Activated naive CD8-positive, alpha-beta T cell (primary cell): ENCODE measurements around the gene RAB34.

Experiments
- H3K27ac Mint-ChIP-seq: one replicate; pipeline ENCODE4 v1.8.0; 2021; ENCODE audit warnings: mixed read lengths
- H3K27me3 Mint-ChIP-seq: one replicate; pipeline ENCODE4 v1.8.0; 2021; ENCODE audit warnings: mixed read lengths
- H3K36me3 Mint-ChIP-seq: one replicate; pipeline ENCODE4 v1.8.0; 2021; ENCODE audit warnings: mixed read lengths
- H3K4me1 Mint-ChIP-seq: one replicate; pipeline ENCODE4 v1.8.0; 2021; ENCODE audit warnings: low read depth, mixed read lengths
- H3K4me3 Mint-ChIP-seq: one replicate; pipeline ENCODE4 v1.8.0; 2021; ENCODE audit warnings: mild to moderate bottlenecking, mixed read lengths
- H3K9me3 Mint-ChIP-seq: one replicate; pipeline ENCODE4 v1.8.0; 2021; ENCODE audit warnings: low read depth, mixed read lengths

RAB34 gene

DNA sequence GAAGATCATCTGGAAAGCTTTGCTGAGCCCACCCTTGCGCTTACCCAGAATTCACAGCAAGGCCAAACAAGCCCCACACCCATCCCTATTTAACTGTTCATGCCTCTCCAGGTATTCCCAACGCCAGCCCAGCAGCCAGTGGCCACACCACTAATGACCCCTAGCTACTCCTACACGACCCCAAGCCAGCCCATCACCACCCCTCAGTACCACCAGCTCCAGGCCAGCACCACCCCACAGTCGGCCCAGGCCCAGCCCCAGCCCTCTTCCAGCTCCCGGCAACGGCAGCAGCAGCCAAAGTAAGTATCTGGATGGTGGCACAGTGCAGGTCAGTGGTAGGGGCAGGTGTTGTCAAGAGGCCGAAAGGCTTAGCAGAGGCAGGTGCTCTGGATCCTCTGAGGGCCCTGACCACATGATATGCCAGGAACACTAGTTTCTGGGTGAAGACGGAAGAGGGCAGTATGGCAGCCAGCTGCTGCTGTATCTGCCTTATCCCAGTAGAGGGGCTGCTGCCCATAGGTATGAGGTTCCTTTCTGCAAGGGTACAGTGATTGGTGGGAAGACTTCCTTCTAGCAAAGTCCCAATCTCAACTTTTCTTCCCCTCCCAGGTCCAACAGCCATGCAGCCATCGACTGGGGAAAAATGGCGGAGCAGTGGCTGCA lies 16.7 kb downstream of the RAB34 start:
- Mint-ChIP-seq H3K27me3 (no peaks in the 10 kb centered on the region), H3K4me3 (no peak overlapping the region), H3K27ac (no peak overlapping the region), H3K4me1 (no peaks in the 10 kb centered on the region), H3K36me3 (no peaks in the 10 kb centered on the region), H3K9me3 (no peaks in the 10 kb centered on the region)

GRCh38 chr17:28700278-28700677 lies 17.4 kb downstream of the RAB34 start:
- no peak overlapping the region for H3K4me3 Mint-ChIP-seq
- no peaks in the 10 kb centered on the region for H3K36me3 Mint-ChIP-seq
- H3K9me3 Mint-ChIP-seq: no peaks in the 10 kb centered on the region
- H3K27ac Mint-ChIP-seq: no peak overlapping the region
- no peaks in the 10 kb centered on the region for H3K4me1 Mint-ChIP-seq
- H3K27me3 Mint-ChIP-seq: no peaks in the 10 kb centered on the region

DNA sequence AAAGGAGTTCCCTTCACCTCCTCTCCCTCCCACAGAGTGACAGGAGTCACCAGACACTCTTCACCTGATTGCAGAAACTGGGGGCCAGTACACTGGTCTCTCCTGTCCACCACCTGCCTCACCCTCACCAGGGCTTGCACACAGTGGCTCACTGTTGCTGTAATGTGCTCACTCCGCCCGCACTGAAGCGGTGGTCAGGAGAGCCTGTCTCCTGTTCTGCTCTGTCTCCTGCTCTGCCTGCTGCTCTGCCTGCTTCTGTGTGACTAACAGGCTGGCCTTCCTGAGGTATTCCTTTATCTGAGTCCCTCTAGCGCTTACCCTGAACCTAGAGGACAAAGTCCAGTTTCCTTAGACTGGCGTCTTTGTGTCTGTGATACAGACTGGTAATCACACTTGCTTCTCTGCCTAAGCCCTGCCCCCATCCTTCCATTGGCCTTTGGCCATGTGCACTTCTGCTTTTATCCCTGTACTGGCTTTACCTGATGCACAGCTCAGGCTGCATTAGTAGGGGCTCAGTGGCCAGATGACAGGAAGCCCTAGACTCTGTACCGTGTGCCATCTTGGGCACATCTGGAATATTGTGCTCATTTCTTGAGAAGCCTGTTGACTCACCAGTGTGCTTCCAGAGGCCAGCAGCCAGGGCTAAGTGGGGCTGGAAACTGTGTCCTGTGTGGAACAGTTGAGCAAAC lies 19.3 kb downstream of the RAB34 start:
- no peaks in the 10 kb centered on the region for H3K4me1 Mint-ChIP-seq

DNA sequence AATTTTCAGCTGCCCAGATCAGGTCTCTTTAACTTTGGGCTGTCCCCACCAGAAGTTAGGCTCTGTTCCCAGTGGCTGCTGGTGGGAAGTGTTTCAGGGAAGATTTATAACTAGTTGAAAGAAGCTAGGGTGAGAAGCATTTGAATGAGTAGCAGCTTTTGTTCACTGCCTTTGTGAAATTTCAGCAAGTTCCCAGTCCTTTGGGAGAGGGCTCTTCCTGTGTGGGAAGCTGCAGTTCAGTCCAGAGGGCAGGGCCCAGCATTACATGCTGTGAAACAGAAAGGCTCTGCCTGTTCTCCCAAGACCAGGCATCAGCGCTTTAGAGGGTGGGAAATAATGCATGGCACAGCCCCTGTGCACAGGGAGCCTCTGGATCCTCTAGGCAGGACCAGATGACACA lies 23.8 kb downstream of the RAB34 start:
- H3K4me1 Mint-ChIP-seq: no peaks in the 10 kb centered on the region
- no peak overlapping the region for H3K4me3 Mint-ChIP-seq
- peaks cover 3% of the 10 kb centered on the region for H3K36me3 Mint-ChIP-seq
- no peaks in the 10 kb centered on the region for H3K9me3 Mint-ChIP-seq
- H3K27ac Mint-ChIP-seq: no peak overlapping the region
- no peaks in the 10 kb centered on the region for H3K27me3 Mint-ChIP-seq

More for the DNA sequence above, 19.3 kb downstream of the RAB34 start:
- Mint-ChIP-seq H3K27me3 (no peaks in the 10 kb centered on the region), H3K4me3 (no peak overlapping the region), H3K36me3 (peaks cover 3% of the 10 kb centered on the region), H3K9me3 (no peaks in the 10 kb centered on the region), H3K27ac (peak overlapping the region; percentile 50)

- peaks cover 9% of the 10 kb centered on the region for H3K36me3 Mint-ChIP-seq
- no peak overlapping the region for H3K4me3 Mint-ChIP-seq
- H3K27me3 Mint-ChIP-seq: no peaks in the 10 kb centered on the region
- H3K9me3 Mint-ChIP-seq: no peaks in the 10 kb centered on the region
- no peaks in the 10 kb centered on the region for H3K4me1 Mint-ChIP-seq
- H3K27ac Mint-ChIP-seq: no peak overlapping the region
These were observed 28.7 kb downstream of the RAB34 start for GRCh38 chr17:28689011-28689410.

- Mint-ChIP-seq H3K27me3 (no peaks in the 10 kb centered on the region), H3K4me1 (no peaks in the 10 kb centered on the region), H3K36me3 (peaks cover 6% of the 10 kb centered on the region), H3K9me3 (no peaks in the 10 kb centered on the region), H3K4me3 (no peak overlapping the region), H3K27ac (no peak overlapping the region)
These were observed 29.2 kb downstream of the RAB34 start for GRCh38 chr17:28688481-28688880.

DNA sequence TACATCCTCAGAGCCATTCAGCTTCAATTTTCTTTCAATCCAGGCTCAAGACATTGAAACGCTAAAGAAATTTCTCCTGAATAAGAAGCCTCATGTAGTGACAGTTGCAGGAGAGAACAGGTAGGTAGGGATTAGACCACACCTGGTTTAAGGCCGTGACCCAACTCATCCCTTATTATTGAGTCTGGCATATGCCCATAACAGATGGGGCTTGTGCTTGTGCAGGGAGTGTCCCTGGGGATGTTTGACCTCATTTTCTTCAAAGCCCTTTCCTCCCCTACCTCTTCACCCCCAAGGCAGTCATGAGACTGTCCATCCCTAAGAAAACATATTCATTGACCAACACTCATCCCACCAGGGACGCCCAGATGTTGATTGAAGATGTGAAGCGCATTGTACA lies 31.4 kb downstream of the RAB34 start:
- Mint-ChIP-seq H3K9me3 (no peaks in the 10 kb centered on the region), H3K27ac (no peak overlapping the region), H3K4me3 (no peak overlapping the region), H3K27me3 (no peaks in the 10 kb centered on the region), H3K4me1 (no peaks in the 10 kb centered on the region), H3K36me3 (peaks cover 6% of the 10 kb centered on the region)

DNA sequence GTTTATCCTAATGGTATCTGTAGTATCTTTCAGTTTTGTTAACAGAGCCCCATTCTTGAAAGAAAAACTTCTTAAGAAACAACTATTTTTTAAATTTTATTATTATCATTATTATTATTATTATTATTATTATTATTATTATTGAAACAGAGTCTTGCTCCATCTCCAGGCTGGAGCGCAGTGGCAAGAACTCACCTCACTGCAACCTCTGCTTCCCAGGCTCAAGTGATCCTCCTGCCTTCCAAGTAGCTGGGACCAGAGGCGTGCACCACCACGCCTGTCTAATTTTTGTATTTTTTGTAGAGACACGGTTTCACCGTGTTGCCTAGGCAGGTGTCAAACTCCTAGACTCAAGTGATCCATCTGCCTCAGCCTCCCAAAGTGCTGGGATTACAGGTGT lies 32.3 kb downstream of the RAB34 start:
- Mint-ChIP-seq H3K9me3 (no peaks in the 10 kb centered on the region), H3K4me1 (no peaks in the 10 kb centered on the region), H3K27me3 (no peaks in the 10 kb centered on the region), H3K36me3 (peaks cover 6% of the 10 kb centered on the region), H3K27ac (no peak overlapping the region), H3K4me3 (no peak overlapping the region)

GRCh38 chr17:28684963-28685362 lies 32.7 kb downstream of the RAB34 start:
- H3K27ac Mint-ChIP-seq: no peak overlapping the region
- H3K4me3 Mint-ChIP-seq: no peak overlapping the region
- no peaks in the 10 kb centered on the region for H3K27me3 Mint-ChIP-seq
- peaks cover 6% of the 10 kb centered on the region for H3K36me3 Mint-ChIP-seq
- H3K4me1 Mint-ChIP-seq: no peaks in the 10 kb centered on the region
- H3K9me3 Mint-ChIP-seq: no peaks in the 10 kb centered on the region

DNA sequence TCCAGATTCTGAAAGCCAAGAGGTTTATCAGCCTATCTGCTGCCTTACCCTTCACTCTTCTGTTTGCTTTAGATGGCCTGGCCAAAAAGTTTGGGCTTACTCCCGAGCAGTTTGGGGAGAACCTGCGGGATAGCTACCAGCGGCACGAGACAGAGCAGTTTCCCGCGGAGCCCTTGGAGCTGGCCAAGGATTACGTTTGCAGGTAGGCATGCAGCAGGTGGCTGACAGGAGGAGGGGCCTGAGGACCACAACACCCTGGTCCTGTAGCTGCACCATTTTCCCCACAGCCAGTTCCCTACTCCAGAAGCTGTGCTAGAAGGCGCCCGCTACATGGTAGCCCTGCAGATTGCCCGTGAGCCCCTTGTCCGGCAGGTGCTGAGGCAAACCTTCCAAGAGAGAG lies 35.0 kb downstream of the RAB34 start:
- Mint-ChIP-seq H3K9me3 (no peaks in the 10 kb centered on the region), H3K27me3 (no peaks in the 10 kb centered on the region), H3K27ac (no peak overlapping the region), H3K4me1 (no peaks in the 10 kb centered on the region), H3K36me3 (peaks cover 6% of the 10 kb centered on the region), H3K4me3 (no peak overlapping the region)

DNA sequence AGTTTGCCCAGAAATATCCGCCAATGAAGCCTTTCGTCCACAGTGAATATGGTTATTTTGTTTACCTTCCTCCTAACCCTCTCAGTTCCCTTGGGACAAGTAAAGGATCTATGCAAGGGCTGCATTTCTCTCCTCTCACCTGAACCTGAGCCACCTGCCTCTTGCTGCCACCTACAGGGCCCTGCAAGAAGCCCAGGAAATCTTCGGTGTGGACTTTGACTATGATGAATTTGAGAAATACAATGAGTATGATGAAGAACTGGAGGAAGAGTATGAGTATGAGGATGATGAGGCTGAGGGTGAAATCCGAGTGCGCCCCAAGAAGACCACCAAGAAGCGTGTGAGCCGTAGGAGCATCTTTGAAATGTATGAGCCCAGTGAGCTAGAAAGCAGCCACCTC lies 41.7 kb downstream of the RAB34 start:
- Mint-ChIP-seq H3K4me3 (no peak overlapping the region), H3K4me1 (no peaks in the 10 kb centered on the region), H3K27me3 (no peaks in the 10 kb centered on the region), H3K36me3 (peaks cover 7% of the 10 kb centered on the region), H3K9me3 (no peaks in the 10 kb centered on the region), H3K27ac (no peak overlapping the region)

- H3K36me3 Mint-ChIP-seq: peaks cover 7% of the 10 kb centered on the region
- no peak overlapping the region for H3K4me3 Mint-ChIP-seq
- no peaks in the 10 kb centered on the region for H3K27me3 Mint-ChIP-seq
- H3K27ac Mint-ChIP-seq: no peak overlapping the region
- no peaks in the 10 kb centered on the region for H3K9me3 Mint-ChIP-seq
- no peaks in the 10 kb centered on the region for H3K4me1 Mint-ChIP-seq
These were observed 42.2 kb downstream of the RAB34 start for GRCh38 chr17:28675490-28675889.

DNA sequence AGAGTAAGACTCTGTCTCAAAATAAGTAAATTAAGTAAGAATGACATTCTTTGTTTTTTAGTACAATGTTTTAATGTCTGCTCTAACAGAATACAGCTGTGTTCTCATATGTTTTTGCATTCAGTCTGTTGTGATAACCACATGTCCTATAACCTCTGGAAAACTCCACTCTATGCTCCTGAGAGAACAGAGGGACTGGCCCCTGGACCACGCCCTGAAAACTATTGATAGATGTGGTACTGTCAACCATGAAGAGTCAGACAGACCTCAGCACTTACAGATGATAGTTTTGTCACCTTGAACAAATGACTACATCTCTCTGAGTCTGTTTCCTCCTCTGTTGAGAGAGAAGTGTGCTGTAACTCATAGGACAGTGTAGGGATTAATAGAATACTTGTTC lies 47.8 kb downstream of the RAB34 start:
- Mint-ChIP-seq H3K27ac (no peak overlapping the region), H3K36me3 (peaks cover 7% of the 10 kb centered on the region), H3K9me3 (no peaks in the 10 kb centered on the region)

GRCh38 chr17:28667870-28668269 lies 49.8 kb downstream of the RAB34 start:
- Mint-ChIP-seq H3K36me3 (peaks cover 5% of the 10 kb centered on the region), H3K4me3 (no peak overlapping the region), H3K27me3 (no peaks in the 10 kb centered on the region), H3K27ac (peak overlapping the region; percentile 61), H3K4me1 (peaks cover 49% of the 10 kb centered on the region), H3K9me3 (no peaks in the 10 kb centered on the region)

More for the DNA sequence above, 47.8 kb downstream of the RAB34 start:
- Mint-ChIP-seq H3K4me3 (no peak overlapping the region), H3K27me3 (no peaks in the 10 kb centered on the region), H3K4me1 (peaks cover 30% of the 10 kb centered on the region)

DNA sequence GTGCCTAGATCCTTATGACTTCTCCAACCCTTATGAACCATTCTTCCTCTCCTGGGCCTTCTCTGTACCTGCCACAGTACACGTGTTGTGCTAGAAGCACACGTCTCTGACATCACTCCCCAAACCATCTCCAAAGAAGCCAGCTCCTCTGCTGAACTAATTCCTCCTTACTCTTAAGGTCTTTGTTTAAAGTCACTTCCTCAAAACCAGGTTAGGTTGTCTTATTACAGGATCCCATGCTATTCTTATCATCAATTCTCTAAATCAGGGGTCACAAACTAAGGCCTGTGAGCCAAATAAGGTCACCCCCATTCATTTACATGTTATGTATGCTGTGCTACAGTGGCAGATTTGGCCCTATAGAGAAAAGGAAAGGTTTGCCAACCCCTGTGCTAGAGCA lies 51.7 kb downstream of the RAB34 start:
- Mint-ChIP-seq H3K4me3 (peak overlapping the region; percentile 9), H3K4me1 (peaks cover 56% of the 10 kb centered on the region), H3K36me3 (peaks cover 5% of the 10 kb centered on the region), H3K27me3 (no peaks in the 10 kb centered on the region), H3K27ac (peak overlapping the region; percentile 51), H3K9me3 (no peaks in the 10 kb centered on the region)
